IPS-NIHi7 (cell line): ENCODE data around the gene KLK10.

Experiments used
- DNase-seq: peaks from one replicate; pipeline ENCODE4 v3.0.0; 2012; ENCODE audit warnings: mixed read lengths; ENCODE audit errors: extremely low spot score

KLK10 gene

GRCh38 chr19:51019544-51019925 is at the start of gene KLK10:
KLK10 (minus strand) TSS chr19:51019709; CDS start chr19:51019130, 579 bp downstream.
- no peak for DNase-seq

- DNase-seq, result no peak
These were observed 47.1 kb upstream of the KLK10 start for GRCh38 chr19:51066393-51067186.

GRCh38 chr19:51065221-51065960 is 45.9 kb upstream of the KLK10 start:
- DNase-seq, result peak; percentile 57

GRCh38 chr19:51064534-51065220 is 45.2 kb upstream of the KLK10 start, which contains the start of gene KLK13:
KLK13 (minus strand) TSS chr19:51065092; CDS start chr19:51065067, 25 bp downstream.
- DNase-seq, result peak; percentile 96

- no peak for DNase-seq
These were observed 44.2 kb upstream of the KLK10 start for GRCh38 chr19:51063664-51064063.

- DNase-seq, result no peak
These were observed 41.5 kb upstream of the KLK10 start for GRCh38 chr19:51060973-51061372.

- DNase-seq, result no peak
These were observed 40.8 kb upstream of the KLK10 start for GRCh38 chr19:51060336-51060735.

GRCh38 chr19:51059715-51060114 is 40.2 kb upstream of the KLK10 start:
- no peak for DNase-seq

- DNase-seq, result no peak
These were observed 36.4 kb upstream of the KLK10 start for GRCh38 chr19:51055866-51056265.

- no peak for DNase-seq
These were observed 27.5 kb upstream of the KLK10 start for GRCh38 chr19:51047031-51047335.

GRCh38 chr19:51044327-51044726 is 24.8 kb upstream of the KLK10 start:
- no peak for DNase-seq

GRCh38 chr19:51043497-51043896 is 24.0 kb upstream of the KLK10 start:
- DNase-seq, result no peak

- no peak for DNase-seq
These were observed 20.6 kb upstream of the KLK10 start for GRCh38 chr19:51040151-51040550.

- DNase-seq, result no peak
These were observed 17.0 kb upstream of the KLK10 start for GRCh38 chr19:51036519-51036918.

- no peak for DNase-seq
These were observed 15.2 kb upstream of the KLK10 start, which contains the start of gene KLK12 for GRCh38 chr19:51034704-51035103. KLK12 (minus strand) TSS chr19:51035002; CDS start chr19:51034621, 381 bp downstream.

GRCh38 chr19:51031880-51032225 is 12.3 kb upstream of the KLK10 start:
- DNase-seq, result no peak

- DNase-seq, result no peak
These were observed 11.8 kb upstream of the KLK10 start for GRCh38 chr19:51031220-51031879.

- DNase-seq, result peak; percentile 26
These were observed 11.1 kb upstream of the KLK10 start for GRCh38 chr19:51030631-51031030.

- peak; percentile 24 for DNase-seq
These were observed 10.2 kb upstream of the KLK10 start for GRCh38 chr19:51029718-51030117.

GRCh38 chr19:51027873-51028272 is 8.4 kb upstream of the KLK10 start:
- no peak for DNase-seq

- no peak for DNase-seq
These were observed 7.8 kb upstream of the KLK10 start for GRCh38 chr19:51027126-51027806.

- no peak for DNase-seq
These were observed 7.0 kb upstream of the KLK10 start, which contains the start of gene KLK11 for GRCh38 chr19:51026554-51026831. KLK11 (minus strand) TSS chr19:51026616; CDS start chr19:51025631, 985 bp downstream.
